Stimulated activated CD8-positive, alpha-beta memory T cell treated with anti-CD3 and anti-CD28 coated beads, Interleukin-15, amount 100 ng/mL, for 4 hours (primary cell): ENCODE measurements around the gene HDAC5.
"Not testable (repeated sequence)": the region's sequence is repeated elsewhere in the genome, so short reads cannot be mapped to it uniquely, and the experiment has no call there.

Experiments
- DNase-seq, 2 donors: peaks; one replicate each; pipeline ENCODE4 v3.0.0-alpha.2; 2020; ENCODE audit warnings: low read depth in 2 of 2

HDAC5 gene

GRCh38 chr17:44133918-44134476 is 10.6 kb upstream of the HDAC5 start:
- DNase-seq: no peak

- DNase-seq: no peak
Observed at GRCh38 chr17:44132275-44132821, 8.9 kb upstream of the HDAC5 start.

GRCh38 chr17:44131372-44131771 is 7.9 kb upstream of the HDAC5 start:
- not testable (repeated sequence) for DNase-seq

- DNase-seq: no peak
Observed at GRCh38 chr17:44130693-44131349, 7.4 kb upstream of the HDAC5 start.

- DNase-seq: no peak
Observed at GRCh38 chr17:44128383-44128782, 4.9 kb upstream of the HDAC5 start.

- no peak for DNase-seq
Observed at GRCh38 chr17:44124118-44124438, 637 bp upstream of the HDAC5 start.

GRCh38 chr17:44122816-44123355 is 555 bp downstream of the HDAC5 start:
- DNase-seq: no peak

GRCh38 chr17:44121997-44122815 is 1.2 kb downstream of the HDAC5 start:
- DNase-seq: no peak

GRCh38 chr17:44120851-44121605 is 2.4 kb downstream of the HDAC5 start:
- DNase-seq: no peak

GRCh38 chr17:44120281-44120680 is 3.2 kb downstream of the HDAC5 start:
- not testable (repeated sequence) for DNase-seq

- DNase-seq: no peak
Observed at GRCh38 chr17:44119798-44120197, 3.6 kb downstream of the HDAC5 start.

- DNase-seq: no peak
Observed at GRCh38 chr17:44119062-44119461, 4.4 kb downstream of the HDAC5 start.

- no peak for DNase-seq
Observed at GRCh38 chr17:44118427-44119050, 4.9 kb downstream of the HDAC5 start.

GRCh38 chr17:44117351-44117750 is 6.1 kb downstream of the HDAC5 start:
- no peak for DNase-seq

- DNase-seq: no peak
Observed at GRCh38 chr17:44115585-44116415, 7.6 kb downstream of the HDAC5 start.

GRCh38 chr17:44113868-44114840 is 9.3 kb downstream of the HDAC5 start:
- DNase-seq: no peak

- DNase-seq: no peak
Observed at GRCh38 chr17:44113382-44113781, 10.1 kb downstream of the HDAC5 start.

GRCh38 chr17:44112284-44113280 is 10.9 kb downstream of the HDAC5 start:
- DNase-seq: no peak
